LoVo (cell line): ENCODE results near the gene CYB5B.

ENCODE experiments used
- DNase-seq: peaks from one replicate; pipeline ENCODE4 v3.0.0-alpha.2; 2016; ENCODE audit warnings: low spot score

CYB5B gene

DNA sequence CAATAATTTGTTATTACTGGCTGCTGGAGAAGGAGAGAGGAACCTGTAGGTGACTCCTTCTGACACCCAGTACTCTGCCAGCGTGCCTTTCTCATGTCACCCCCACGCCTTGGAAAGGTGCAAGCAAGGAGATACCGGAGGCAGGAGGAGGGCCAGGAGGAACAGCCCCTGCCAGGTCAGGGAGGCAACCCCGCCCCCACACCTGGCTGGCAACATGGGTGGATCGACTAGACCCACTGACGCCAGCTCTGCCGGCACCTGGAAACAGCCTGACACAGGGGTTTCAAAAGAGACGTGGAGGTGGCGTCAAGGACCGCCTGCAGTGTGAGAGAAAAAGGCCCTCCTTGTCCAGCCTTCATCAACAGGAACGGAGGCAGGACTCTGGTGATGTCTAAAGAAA lies 62.3 kb downstream of the CYB5B start:
- DNase-seq, result no peak

DNA sequence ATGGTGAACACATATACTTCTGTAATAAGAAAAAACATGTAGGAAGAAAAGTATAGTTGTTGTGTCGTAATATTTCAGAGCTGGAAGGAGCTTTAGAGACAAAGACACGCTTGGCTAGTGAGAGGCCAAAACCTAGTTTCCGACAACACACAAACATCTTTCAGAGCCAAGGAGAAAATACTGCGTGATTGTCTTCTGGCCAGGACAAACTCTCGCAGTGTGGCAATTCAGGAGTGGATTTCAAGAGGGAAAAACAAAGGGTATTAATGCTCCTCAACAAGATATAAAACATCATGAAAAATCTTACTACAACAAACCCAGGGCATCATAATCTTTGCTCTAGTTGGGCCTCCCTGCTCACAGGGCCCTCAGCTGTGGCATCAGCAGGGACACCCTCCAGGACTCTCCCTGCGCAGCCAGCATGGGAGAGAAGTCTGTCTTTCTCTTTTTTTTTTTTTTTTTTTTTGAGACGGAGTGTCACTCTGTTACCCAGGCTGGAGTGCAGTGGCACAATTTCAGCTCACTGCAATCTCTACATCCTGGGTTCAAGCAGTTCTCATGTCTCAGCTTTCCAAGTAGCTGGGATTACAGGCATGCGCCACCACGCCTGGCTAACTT lies 66.4 kb downstream of the CYB5B start:
- DNase-seq, result no peak

DNA sequence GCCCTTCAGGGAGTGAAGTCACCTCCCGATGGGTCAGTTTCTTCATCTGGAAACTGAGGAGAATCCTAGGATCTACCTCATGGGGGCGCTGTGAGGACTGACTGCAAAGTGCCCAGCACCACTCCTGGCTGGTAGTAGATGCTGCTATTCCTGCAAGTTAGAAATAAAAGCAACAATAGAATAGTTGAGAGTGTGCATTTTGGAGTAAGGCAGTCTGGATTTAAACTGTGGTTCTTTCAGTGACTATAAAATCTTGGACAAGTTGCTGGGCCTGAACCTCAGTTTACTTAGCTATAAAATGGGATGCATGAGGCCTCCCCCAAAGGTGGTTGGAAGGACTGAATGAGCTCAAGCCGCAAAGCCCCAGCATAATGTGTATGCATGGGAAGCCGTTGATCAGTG lies 70.6 kb downstream of the CYB5B start:
- no peak for DNase-seq

DNA sequence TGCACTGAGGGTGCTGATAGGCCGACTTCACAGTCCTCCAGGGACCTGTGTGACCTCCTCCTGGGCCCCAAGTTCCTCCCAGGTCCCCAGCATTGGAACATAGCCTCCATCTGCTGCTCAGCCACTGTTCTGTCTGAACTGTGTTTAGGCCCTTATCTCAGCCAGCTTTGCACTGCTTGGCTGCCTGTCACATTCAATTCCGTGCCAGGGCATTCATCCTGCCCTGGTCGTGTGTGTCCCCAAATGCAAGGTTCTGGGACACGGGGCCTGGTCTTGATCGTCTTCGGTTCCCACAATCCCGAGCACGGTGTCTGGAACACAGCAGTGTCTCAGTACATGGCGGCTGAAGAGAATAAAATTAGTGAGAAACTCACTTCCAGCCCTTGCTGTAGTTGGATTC lies 71.4 kb downstream of the CYB5B start:
- no peak for DNase-seq

DNA sequence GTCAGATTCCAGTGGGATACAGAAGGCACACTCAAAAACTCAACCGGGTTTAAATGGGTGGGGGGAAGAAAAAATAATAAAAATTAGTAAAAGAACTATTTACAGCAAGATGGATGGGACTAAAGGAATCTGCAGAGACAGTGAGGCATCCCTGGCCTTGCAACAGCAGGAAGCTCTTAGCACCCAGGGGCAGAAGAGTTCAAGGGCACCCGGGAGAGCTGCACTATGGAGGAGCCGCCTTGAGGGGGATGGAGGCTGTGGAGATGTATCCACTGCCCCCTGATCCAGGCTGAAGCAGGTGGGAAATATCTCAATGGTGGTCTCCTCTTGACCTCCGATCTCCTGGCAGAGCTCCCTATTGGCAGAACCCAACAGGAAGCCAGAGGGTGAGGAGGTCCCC lies 72.0 kb downstream of the CYB5B start:
- DNase-seq, result no peak

DNA sequence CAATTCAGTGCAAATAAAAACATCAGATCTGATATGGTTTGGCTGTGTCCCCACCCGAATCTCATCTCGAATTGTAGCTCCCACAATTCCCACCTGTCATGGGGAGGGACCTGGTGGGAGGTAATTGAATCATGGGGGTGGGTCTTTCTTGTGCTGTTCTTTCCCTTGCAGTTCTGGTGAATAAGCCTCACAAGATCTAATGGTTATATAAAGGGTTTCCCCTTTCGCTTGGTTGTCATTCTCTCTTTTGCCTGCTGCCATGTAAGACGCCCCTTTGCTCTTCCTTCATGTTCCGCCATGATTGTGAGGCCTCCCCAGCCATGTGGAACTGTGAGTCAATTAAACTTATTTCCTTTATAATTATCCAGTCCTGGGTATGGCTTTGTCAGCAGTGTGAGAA lies 72.5 kb downstream of the CYB5B start:
- DNase-seq, result no peak

DNA sequence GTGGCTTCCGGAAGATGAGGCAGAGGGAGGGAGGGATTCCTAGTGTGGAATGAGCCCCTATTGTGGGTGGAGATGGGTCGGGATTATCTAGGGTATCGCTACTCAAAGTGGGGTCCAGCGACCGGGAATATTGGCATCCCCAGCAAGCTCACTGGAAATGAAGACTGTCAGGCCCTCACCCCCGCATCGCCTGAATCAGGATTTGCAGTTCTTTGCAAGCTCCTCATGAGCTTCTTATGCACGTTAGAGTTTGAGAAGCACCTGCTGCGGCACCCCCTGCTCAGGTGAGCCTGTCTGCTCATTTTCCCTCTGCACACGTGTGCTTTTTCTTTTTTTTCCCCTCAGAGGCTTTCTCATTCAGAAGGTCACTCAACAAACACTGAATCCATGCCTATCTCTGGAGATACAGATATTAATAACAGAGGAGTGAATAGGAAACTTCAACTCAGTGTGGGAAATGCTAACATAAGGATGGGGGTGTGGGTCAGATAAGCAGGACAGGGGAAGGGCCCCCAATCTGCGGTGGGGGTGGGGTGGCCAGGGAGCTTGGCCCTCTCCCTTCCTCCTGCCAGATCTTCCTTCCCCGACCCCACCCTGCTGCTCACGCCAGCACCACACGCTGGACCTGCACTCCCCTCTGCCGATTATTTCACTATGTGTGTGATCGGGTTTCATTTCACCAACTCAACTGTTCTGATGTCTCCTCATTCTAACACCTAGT lies 73.6 kb downstream of the CYB5B start:
- no peak for DNase-seq

DNA sequence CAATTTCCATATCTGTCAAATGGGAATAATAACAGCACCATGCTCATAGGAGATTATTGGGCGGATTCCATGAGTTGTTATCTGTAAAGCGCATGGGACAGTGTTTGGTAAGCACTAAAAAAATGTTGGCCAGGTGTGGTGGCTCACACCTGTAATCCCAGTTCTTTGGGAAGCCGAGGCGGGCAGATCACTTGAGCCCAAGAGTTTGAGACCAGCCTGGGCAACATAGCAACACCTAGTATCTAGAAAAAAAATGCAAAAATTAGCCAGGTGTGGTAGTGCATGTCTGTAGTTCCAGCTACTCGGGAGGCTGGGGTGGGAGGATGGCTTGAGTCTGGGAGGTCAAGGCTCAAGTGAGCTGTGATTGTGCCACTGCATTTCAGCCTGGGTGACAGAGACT lies 74.5 kb downstream of the CYB5B start:
- DNase-seq, result no peak

DNA sequence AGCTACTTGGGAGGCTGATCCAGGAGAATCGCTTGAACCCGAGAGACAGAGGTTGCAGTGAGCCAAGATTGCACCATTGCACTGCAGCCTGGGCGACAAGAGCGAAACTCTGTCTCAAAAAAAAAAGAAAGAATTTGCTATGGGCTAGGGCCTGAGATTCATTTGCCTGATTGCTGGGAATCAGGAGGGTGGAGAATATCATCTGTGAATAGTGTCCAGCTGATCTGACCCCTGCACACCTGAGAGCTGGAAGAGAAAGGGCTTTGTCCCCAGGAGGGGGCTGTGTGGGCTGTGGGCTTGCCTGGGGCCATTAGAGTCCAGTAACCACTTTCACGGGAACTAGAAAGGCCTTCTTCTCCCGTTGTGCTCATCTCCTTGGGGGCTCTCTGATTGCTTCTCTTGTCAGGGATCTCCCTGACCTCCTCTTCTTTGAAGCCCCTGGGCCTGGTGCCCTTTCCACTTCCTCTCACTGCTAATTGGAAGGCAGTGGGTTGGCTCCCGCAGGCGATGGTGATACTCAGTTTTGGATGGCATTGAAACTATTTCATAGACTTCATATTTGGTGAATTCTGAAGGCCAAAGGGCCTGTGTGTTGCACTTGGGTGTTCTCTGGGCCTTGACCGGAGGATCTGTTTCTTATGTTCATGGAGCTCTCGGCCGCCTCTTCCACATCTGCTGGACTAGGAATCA lies 75.3 kb downstream of the CYB5B start:
- no peak for DNase-seq

DNA sequence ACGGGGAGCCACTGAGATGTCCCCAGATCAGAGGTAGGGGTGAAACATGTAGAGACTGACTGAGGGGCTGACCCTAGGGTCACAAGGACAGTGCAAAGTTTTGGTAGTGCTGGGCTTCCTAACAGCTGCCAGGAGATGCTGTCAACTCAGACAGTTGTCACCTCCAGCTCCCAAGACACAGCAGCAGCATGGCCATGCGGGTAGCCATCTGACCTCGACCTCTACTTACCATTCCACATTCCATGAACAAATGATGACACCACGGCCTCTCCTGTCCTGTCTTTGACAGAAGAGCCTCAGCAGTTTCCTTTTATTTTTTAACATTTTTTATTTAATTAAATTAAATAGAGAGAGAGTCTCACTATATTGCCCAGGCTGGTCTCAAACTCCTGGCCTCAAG lies 76.1 kb downstream of the CYB5B start:
- no peak for DNase-seq

DNA sequence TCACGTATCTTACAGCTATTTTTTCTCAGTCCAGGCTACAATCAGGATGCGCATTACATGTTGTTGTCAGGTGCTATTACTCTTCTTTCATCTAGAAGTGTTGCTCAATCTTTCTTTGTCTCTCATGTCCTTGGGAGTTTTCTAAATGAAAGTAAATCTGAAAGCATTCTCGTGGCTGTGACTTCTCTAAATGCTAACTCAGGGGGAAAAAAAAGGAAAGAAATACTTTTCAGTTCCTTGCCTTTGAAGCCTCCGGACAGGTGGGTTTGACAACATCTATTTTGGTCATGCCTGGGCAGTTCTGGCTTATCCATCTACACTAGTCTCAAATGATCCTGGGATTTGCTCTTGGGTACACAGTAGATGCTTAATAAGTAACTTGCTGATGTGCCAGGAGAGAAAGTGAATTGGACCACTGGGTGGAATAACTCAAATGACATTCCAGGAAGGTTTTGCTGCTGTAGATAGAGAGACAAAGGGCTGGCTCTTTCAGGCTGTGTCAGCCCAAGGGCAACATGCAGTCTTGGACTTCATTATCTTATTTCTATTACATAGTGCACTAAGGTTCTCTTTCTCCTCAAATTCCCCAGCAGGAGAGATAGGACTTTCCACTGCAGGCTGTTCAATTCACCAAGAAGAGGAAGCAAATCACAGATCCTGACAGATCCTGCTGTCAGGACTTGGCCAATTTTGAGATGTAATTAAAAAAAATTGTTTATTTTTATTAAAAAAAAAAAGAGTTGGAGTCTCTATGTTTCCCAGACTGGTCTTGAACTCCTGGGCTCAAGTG lies 77.7 kb downstream of the CYB5B start:
- DNase-seq, result no peak

DNA sequence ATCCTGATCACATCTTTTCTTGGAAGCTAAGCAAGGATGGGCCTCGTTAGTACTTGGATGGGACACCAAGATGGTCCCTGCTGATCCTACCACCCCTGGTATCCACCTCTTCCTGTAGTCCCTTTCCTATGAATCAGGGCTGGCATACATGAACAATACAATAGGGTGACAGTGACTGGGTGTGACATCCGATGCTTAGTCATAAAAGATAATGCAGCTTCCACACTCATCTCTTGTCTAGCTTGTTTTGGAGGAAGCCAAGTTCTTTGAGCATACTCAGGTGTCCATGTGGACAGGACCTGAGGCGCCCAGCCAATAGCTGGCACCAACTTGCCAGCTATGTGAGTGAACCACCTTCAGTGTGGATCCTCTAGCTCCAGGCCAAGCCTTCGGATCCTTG lies 78.8 kb downstream of the CYB5B start:
- no peak for DNase-seq

DNA sequence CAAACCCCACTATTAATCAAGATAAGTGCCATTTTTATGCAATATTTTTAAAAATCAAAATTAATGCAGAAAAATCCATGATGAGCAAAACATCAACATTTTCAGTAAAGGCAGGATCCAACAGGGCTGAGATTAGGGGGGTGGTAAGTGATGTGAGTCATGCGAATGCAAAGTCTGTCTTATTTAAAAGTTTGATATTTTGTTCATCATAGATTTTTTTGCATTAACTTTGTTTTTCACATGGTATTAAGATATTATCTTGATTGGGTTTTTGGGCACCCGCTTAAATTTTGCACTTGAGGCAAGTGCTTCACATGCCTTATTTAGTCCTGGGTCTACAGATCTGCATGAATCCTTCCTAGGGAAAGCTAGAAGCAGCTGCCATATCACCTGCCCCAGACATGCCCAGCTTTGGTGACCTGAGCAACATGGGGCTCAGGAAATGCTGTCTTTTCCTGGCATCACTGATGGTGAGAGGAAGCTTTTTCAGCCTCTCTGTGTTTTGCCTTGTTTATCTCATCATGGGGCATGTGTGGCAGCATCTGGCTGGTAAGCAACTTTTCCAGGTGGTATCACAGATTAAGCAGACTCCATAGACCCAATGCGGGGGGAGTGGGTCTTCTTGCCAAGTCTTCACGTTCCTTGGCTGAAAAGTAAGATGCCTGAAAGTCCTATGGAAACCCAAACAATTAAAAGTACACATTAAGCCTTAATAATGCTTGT lies 83.8 kb downstream of the CYB5B start:
- no peak for DNase-seq

DNA sequence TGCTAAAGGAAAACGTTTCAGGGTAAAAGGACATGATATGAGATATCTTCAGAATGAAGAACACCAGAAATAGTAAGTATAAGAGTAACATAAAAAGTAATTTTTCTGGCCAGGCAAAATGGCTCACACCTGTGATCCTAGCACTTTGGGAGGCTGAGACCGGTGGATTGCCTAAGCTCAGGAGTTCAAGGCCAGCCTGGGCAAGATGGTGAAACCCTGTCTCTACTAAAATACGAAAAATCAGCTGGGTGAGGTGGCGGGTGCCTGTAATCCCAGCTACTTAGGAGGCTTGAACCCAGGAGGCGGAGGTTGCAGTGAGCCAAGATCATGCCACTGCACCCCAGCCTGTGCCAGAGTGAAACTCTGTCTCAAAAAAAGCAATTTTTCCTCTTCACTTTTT lies 84.7 kb downstream of the CYB5B start:
- DNase-seq, result no peak

DNA sequence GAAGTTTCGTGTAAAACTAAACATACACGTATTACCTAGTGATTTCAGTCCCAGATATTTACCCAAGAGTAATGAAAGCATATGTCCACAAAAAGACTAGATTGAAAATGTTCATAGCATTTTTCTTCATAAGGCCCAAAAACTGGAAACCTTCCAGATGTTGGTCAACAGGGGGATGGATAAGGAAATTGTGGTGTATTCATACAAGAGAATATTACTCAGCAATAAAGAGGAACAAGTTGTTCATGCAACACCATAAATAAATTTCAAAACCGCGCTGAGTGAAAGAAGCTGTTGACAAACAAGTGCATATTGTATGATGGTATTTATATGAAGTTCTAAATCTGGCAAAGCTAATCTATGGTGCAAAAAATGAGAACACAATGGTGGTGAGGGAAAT lies 87.2 kb downstream of the CYB5B start:
- no peak for DNase-seq

DNA sequence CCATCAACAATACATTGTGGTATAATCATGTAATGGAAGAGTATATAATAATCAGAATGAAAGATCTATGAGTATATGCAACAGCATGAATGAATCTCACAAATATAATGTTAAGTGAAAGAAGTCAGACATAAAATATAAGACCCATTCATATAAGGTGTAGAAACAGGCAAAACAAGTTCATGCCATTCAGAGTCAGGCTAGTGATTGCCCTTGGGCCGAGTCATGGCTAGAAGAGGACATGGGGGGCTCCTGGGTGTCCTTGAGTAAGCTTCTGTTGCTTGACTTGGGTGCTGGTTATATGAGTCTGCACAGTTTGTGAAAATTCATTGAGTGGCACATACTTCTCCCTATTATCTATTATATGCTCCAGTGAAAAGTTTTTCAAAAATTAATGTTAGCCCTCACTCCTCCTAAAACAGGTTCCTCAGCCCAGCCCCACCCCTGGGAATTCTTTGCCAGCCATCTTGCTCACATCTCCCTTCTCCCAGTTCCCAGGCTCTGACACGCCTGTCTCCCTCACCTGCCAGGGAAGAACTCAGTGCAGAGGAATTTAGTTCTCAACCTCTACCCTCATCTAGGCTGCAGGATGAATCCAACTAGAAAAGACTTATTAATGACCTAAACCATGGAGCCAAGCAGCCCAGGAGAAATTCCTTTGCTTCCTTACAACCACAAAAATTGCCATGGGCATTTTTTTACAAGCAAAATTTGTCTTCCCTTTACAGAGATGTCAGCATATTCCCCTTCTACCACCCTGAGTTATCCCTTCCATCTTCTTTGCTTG lies 89.0 kb downstream of the CYB5B start:
- DNase-seq, result peak; percentile 82

DNA sequence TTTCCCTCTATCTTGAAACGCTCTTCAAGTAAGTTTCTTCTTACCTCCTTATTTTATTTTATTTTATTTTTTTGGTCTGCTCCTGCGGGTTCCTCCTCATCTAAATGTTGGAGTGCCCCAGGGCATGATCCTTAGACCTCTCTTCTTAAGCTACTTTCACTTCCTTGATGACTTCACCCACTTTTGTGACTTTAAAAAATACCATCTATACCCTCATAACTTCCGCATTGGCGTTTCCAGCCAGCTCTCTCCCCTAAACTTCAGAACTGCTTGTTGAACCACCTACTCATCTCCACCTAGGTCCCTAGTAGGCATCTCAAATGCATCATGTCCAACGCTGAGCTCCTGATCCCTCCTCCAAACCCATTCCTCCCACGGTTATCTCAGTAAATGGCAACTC lies 89.9 kb downstream of the CYB5B start:
- no peak for DNase-seq
